A549 (cell line): ENCODE results near the gene POM121. TPM values are rescaled to one million over a fixed set of nuclear protein-coding genes. Genes with fewer than 3 reads are reported as not detected.
A peak's percentile ranks its signal among the peaks of the same experiment; 100 is the strongest.

Experiments
- ATAC-seq, 2 experiments: fragments of 200-7000 bp in 1 of 2; fragments of >200 bp in 1 of 2; cut with Nextera tagmentation in 1 of 2; cut with Tn5 transposase in 1 of 2; 3 replicates each; pipeline versions ENCODE4 v1.8.0 to v1.9.1; 2018 to 2020; ENCODE audit warnings: mild to moderate bottlenecking in 1 of 2, moderate library complexity in 1 of 2
- CTCF ChIA-PET: fragments of 300-600 bp; sonication (Branson Sonifier 250); formaldehyde crosslinking; extraction: SDS; loops from one replicate; lab custom pipeline; 2021; ENCODE audit warnings: antibody characterized with exemption, inconsistent platforms; lab: Yijun Ruan, JAX
- POLR2A ChIA-PET: fragments of 350-600 bp; formaldehyde crosslinking; extraction: SDS; loops from one replicate; lab custom pipeline; 2021; ENCODE audit warnings: antibody characterized with exemption, inconsistent platforms; lab: Yijun Ruan, JAX
- DNase-seq, 2 experiments: peaks; one replicate each; pipeline versions ENCODE4 v3.0.0 to v3.0.0-alpha.2; 2011 to 2016; ENCODE audit warnings: low read depth in 1 of 2, low spot score in 1 of 2
- FAIRE-seq: peaks from 2 replicates; lab custom pipeline; 2011; peaks lifted over from hg19 to GRCh38; lab: Jason Lieb, UNC
- H3K27ac ChIP-seq, 2 experiments: fragments of >200 bp; sonication (Bioruptor Twin); formaldehyde crosslinking; 3 replicates each; pipeline ENCODE4 v1.5.1; 2016 to 2017
- H3K4me1 ChIP-seq: fragments of >200 bp; sonication (Bioruptor Twin); formaldehyde crosslinking; 3 replicates; pipeline ENCODE4 v1.6.1; 2016
- H3K4me2 ChIP-seq: fragments of >200 bp; sonication (Bioruptor Twin); formaldehyde crosslinking; 3 replicates; pipeline ENCODE4 v1.6.1; 2016
- H3K4me3 ChIP-seq: fragments of >200 bp; sonication (Bioruptor Twin); formaldehyde crosslinking; 3 replicates; pipeline ENCODE4 v1.5.1; 2016
- H3K9me3 ChIP-seq: fragments of >200 bp; sonication (Bioruptor Twin); formaldehyde crosslinking; 3 replicates; pipeline ENCODE4 v1.6.1; 2016
- CBX8 ChIP-seq: fragments of 200-600 bp; sonication (generic); IDR thresholded peaks from 2 replicates; pipeline ENCODE4 v1.6.1; 2016
- EHF ChIP-seq: fragments of 250-450 bp; sonication (Bioruptor Pico); IDR thresholded peaks from 2 replicates; pipeline ENCODE4 v1.5.0; 2020; ENCODE audit warnings: mild to moderate bottlenecking
- ESRRA ChIP-seq: fragments of 150-350 bp; IDR thresholded peaks from 2 replicates; pipeline ENCODE4 v1.6.1; 2014; ENCODE audit warnings: mild to moderate bottlenecking, low read length, borderline replicate concordance
- GATA3 ChIP-seq: IDR thresholded peaks from 2 replicates; pipeline ENCODE4 v1.6.1; 2012; ENCODE audit warnings: borderline replicate concordance
- HDAC2 ChIP-seq: fragments of 200-600 bp; sonication (generic); IDR thresholded peaks from 2 replicates; pipeline ENCODE4 v1.6.1; 2016
- HOXA7 ChIP-seq: fragments of 250-450 bp; sonication (Bioruptor Pico); IDR thresholded peaks from 2 replicates; pipeline ENCODE4 v1.5.0; 2020; ENCODE audit warnings: mild to moderate bottlenecking, moderate library complexity
- KDM1A ChIP-seq: fragments of 200-600 bp; sonication (generic); IDR thresholded peaks from 2 replicates; pipeline ENCODE4 v1.6.1; 2016; ENCODE audit warnings: low read depth, mild to moderate bottlenecking
- KDM5A ChIP-seq: fragments of 200-600 bp; sonication (generic); IDR thresholded peaks from 2 replicates; pipeline ENCODE4 v1.6.1; 2016; ENCODE audit warnings: antibody characterized with exemption, mild to moderate bottlenecking
- MAZ ChIP-seq: fragments of 150-350 bp; IDR thresholded peaks from 2 replicates; pipeline ENCODE4 v1.6.1; 2014; ENCODE audit warnings: antibody characterized with exemption, low read depth, low read length, borderline replicate concordance
- MYC ChIP-seq: IDR thresholded peaks from 2 replicates; pipeline ENCODE4 v1.6.1; 2012; ENCODE audit warnings: mild to moderate bottlenecking, inconsistent platforms, low read length, improper control_type of control experiment, borderline replicate concordance
- NFE2L2 ChIP-seq: fragments of 150-350 bp; conservative IDR thresholded peaks from 2 replicates; pipeline ENCODE4 v1.6.1; 2014; ENCODE audit warnings: low read length
- NR3C1 ChIP-seq: fragments of >200 bp; sonication (Bioruptor Twin); formaldehyde crosslinking; IDR thresholded peaks from 3 replicates; pipeline ENCODE4 v1.6.1; 2017
- PHF8 ChIP-seq: fragments of 200-600 bp; sonication (generic); IDR thresholded peaks from 2 replicates; pipeline ENCODE4 v1.6.1; 2016; ENCODE audit warnings: low read depth, mild to moderate bottlenecking, antibody characterized with exemption, moderate library complexity, borderline replicate concordance
- POLR2A ChIP-seq: IDR thresholded peaks from 2 replicates; pipeline ENCODE4 v1.6.1; 2012; ENCODE audit warnings: mild to moderate bottlenecking, low read length
- POLR2AphosphoS2 ChIP-seq: conservative IDR thresholded peaks from 2 replicates; pipeline ENCODE4 v1.6.1; 2012; ENCODE audit warnings: low read length, improper control_type of control experiment, inconsistent platforms
- RAD21 ChIP-seq, 2 experiments: fragments of >200 bp in 1 of 2; sonication (Bioruptor Twin) in 1 of 2; formaldehyde crosslinking in 1 of 2; IDR thresholded peaks in 1 of 2; conservative IDR thresholded peaks in 1 of 2; 2 replicates in 1 of 2; 3 replicates in 1 of 2; pipeline ENCODE4 v1.6.1; 2012 to 2018; ENCODE audit warnings: inconsistent platforms in 1 of 2
- RCOR1 ChIP-seq: fragments of 150-350 bp; IDR thresholded peaks from 2 replicates; pipeline ENCODE4 v1.6.1; 2014; ENCODE audit warnings: antibody characterized with exemption, low read length, low read depth
- RNF2 ChIP-seq: fragments of 200-600 bp; sonication (generic); IDR thresholded peaks from 2 replicates; pipeline ENCODE4 v1.6.1; 2016; ENCODE audit warnings: low read depth, mild to moderate bottlenecking, antibody characterized with exemption, moderate library complexity, borderline replicate concordance
- SMC3 ChIP-seq: fragments of >200 bp; sonication (Bioruptor Twin); formaldehyde crosslinking; IDR thresholded peaks from 3 replicates; pipeline ENCODE4 v1.6.1; 2018; ENCODE audit warnings: inconsistent platforms
- SREBF2 ChIP-seq: fragments of 450-650 bp; IDR thresholded peaks from 2 replicates; pipeline ENCODE4 v1.6.1; 2014; ENCODE audit warnings: mild to moderate bottlenecking, moderate library complexity
- TFCP2L1 ChIP-seq: fragments of 250-450 bp; sonication (Bioruptor Pico); IDR thresholded peaks from 2 replicates; pipeline ENCODE4 v1.5.0; 2021; ENCODE audit warnings: mild to moderate bottlenecking
- ZC3H11A ChIP-seq: fragments of 450-650 bp; IDR thresholded peaks from 2 replicates; pipeline ENCODE4 v1.6.1; 2014; ENCODE audit warnings: antibody characterized with exemption, mild to moderate bottlenecking
- ZFP36 ChIP-seq: fragments of 450-650 bp; IDR thresholded peaks from 2 replicates; pipeline ENCODE4 v1.6.1; 2014; ENCODE audit warnings: borderline replicate concordance; ENCODE audit not compliant: partially characterized antibody
- ZSCAN20 ChIP-seq: fragments of 250-450 bp; sonication (Bioruptor Pico); IDR thresholded peaks from 2 replicates; pipeline ENCODE4 v1.8.0; 2022; ENCODE audit warnings: mild to moderate bottlenecking, moderate library complexity
- WGBS: methylation state at CpG from one replicate; pipeline ENCODE4 v1.1.6; 2017; ENCODE audit errors: missing lambda C conversion rate; 5-methylcytosine and 5-hydroxymethylcytosine counted together
- polyA minus RNA-seq: library from RNA; depleted of rRNA, polyadenylated mRNA; stranded (reverse); fragments of >200 nt; gene quantifications from 2 replicates; pipeline ENCODE4 v1.2.3, GENCODE V29; 2011; rRNA and poly(A)+ RNA removed
- polyA plus RNA-seq, 4 experiments: library from polyadenylated mRNA; depleted of rRNA in 3 of 4; stranded (reverse); fragments of >200 nt; fragmentation: RNase III in 1 of 4; extraction: RNeasy Plus Mini Kit Qiagen cat#74134 plus additional on column Dnase treatment in 1 of 4; gene quantifications; 2 replicates in 3 of 4; 3 replicates in 1 of 4; pipeline ENCODE4 v1.2.3, GENCODE V29; 2011 to 2017
- TF ChIP-seq, protein P1 (sequence below): fragments of 150-350 bp; IDR thresholded peaks from 2 replicates; pipeline ENCODE4 v1.6.1; 2014; ENCODE audit warnings: low read depth, mild to moderate bottlenecking, low read length
- TF ChIP-seq, protein P2 (sequence below): fragments of >200 bp; sonication (Bioruptor Twin); formaldehyde crosslinking; IDR thresholded peaks from 3 replicates; pipeline ENCODE4 v1.5.1; 2016
- TF ChIP-seq, protein P3 (sequence below): fragments of >200 bp; sonication (Bioruptor Twin); formaldehyde crosslinking; IDR thresholded peaks from 3 replicates; pipeline ENCODE4 v1.6.1; 2016
- TF ChIP-seq, protein P4 (sequence below): fragments of 250-450 bp; sonication (Bioruptor Pico); IDR thresholded peaks from 2 replicates; pipeline ENCODE4 v1.5.0; 2020; ENCODE audit warnings: low read depth, mild to moderate bottlenecking, moderate library complexity
- TF ChIP-seq, protein P5 (sequence below): fragments of >200 bp; sonication (Bioruptor Twin); formaldehyde crosslinking; IDR thresholded peaks from 2 replicates; pipeline ENCODE4 v1.6.1; 2016
- TF ChIP-seq, protein P6 (sequence below): IDR thresholded peaks from 2 replicates; pipeline ENCODE4 v1.6.1; 2012
- TF ChIP-seq, protein P7 (sequence below): IDR thresholded peaks from 2 replicates; pipeline ENCODE4 v1.6.1; 2012

The POM121 gene
- polyA plus RNA-seq (2011; rRNA removed) (5.9 and 9.1 TPM in 2 replicates), polyA plus RNA-seq (2017; fragmentation: RNase III; extraction: RNeasy Plus Mini Kit Qiagen cat#74134 plus additional on column Dnase treatment) (23.0 to 23.2 TPM (median 23.2 TPM) in 3 replicates), polyA minus RNA-seq (11.3 TPM in 2 replicates)
- 11.4 and 16.0 TPM in 2 replicates for polyA plus RNA-seq (2012; cell fraction: cytosol; rRNA removed)
- 30.5 and 37.4 TPM in 2 replicates for polyA plus RNA-seq (2012; cell fraction: nucleus; rRNA removed)

DNA sequence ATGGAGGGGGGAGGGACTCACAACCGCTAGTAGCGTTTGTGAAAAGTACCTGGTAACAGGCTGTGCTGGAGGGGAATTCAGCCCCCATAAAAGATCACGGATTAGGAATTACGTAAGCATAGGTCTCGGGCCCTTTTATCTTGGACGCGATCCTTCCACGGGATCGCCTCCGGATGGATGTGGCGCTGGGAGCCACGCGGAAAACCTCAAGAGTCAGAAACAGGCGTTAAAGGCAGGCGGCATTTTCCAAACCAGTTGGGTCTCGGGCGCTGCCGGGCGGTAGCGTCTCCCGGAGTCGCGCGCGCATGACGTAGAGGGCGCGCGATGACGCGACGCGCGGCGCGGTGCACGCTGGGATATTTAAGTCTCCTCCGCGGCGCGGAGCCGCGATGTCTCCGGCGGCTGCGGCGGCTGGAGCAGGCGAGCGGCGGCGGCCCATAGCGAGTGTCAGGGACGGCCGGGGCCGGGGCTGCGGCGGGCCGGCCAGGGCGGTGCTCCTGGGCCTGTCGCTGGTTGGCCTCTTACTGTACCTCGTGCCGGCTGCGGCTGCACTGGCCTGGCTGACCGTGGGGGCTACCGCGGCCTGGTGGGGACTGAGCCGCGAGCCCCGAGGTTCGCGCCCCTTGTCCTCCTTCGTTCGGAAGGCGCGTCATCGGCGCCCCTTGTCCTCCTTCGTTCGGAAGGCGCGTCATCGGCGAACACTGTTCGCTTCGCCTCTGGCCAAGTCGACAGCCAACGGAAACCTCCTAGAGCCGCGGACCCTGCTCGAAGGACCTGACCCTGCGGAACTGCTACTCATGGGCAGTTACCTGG is at the start of gene POM121:
TSS of gene POM121 (plus strand) at position 363 of the 813 bp plus-strand sequence. CDS start at position 390, 27 bp downstream.
- FAIRE-seq: no peak
- H3K9me3 ChIP-seq: no peaks in the 10 kb centered on the region
- WGBS: 1% methylated on average over 25 of the region's 91 CpGs
- ChIA-PET POLR2A (no interaction called here), CTCF (no interaction called here)
- H3K4me3 ChIP-seq: peak within 1 kb of the TSS; percentile 64
- peaks cover 13% of the 10 kb centered on the region; the same call in 2 of the 3 replicates for H3K4me1 ChIP-seq
- peak; percentile 83 to 89 for ATAC-seq
- DNase-seq: peak; percentile 83 to 92
- H3K27ac ChIP-seq: peak within 1 kb of the TSS; percentile 85 to 94
- peak within 1 kb of the TSS; percentile 83 for H3K4me2 ChIP-seq
- TF ChIP-seq POLR2AphosphoS2: peak; percentile 81; the same call in 1 of the 2 replicates
- TF ChIP-seq, protein P1, sequence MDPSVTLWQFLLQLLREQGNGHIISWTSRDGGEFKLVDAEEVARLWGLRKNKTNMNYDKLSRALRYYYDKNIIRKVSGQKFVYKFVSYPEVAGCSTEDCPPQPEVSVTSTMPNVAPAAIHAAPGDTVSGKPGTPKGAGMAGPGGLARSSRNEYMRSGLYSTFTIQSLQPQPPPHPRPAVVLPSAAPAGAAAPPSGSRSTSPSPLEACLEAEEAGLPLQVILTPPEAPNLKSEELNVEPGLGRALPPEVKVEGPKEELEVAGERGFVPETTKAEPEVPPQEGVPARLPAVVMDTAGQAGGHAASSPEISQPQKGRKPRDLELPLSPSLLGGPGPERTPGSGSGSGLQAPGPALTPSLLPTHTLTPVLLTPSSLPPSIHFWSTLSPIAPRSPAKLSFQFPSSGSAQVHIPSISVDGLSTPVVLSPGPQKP: no peak
- TF ChIP-seq EHF: no peak
- no peak for TF ChIP-seq KDM1A
- TF ChIP-seq, protein P2, sequence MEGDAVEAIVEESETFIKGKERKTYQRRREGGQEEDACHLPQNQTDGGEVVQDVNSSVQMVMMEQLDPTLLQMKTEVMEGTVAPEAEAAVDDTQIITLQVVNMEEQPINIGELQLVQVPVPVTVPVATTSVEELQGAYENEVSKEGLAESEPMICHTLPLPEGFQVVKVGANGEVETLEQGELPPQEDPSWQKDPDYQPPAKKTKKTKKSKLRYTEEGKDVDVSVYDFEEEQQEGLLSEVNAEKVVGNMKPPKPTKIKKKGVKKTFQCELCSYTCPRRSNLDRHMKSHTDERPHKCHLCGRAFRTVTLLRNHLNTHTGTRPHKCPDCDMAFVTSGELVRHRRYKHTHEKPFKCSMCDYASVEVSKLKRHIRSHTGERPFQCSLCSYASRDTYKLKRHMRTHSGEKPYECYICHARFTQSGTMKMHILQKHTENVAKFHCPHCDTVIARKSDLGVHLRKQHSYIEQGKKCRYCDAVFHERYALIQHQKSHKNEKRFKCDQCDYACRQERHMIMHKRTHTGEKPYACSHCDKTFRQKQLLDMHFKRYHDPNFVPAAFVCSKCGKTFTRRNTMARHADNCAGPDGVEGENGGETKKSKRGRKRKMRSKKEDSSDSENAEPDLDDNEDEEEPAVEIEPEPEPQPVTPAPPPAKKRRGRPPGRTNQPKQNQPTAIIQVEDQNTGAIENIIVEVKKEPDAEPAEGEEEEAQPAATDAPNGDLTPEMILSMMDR: no peak
- TF ChIP-seq SREBF2: no peak
- no peak for TF ChIP-seq TFCP2L1 (CRISPR knock-in tag)
- no peak for TF ChIP-seq RCOR1
- no peak for TF ChIP-seq ESRRA
- peak; percentile 87 for TF ChIP-seq KDM5A
- peak; percentile 76 for TF ChIP-seq POLR2A
- TF ChIP-seq ZFP36: no peak
- TF ChIP-seq, protein P3, sequence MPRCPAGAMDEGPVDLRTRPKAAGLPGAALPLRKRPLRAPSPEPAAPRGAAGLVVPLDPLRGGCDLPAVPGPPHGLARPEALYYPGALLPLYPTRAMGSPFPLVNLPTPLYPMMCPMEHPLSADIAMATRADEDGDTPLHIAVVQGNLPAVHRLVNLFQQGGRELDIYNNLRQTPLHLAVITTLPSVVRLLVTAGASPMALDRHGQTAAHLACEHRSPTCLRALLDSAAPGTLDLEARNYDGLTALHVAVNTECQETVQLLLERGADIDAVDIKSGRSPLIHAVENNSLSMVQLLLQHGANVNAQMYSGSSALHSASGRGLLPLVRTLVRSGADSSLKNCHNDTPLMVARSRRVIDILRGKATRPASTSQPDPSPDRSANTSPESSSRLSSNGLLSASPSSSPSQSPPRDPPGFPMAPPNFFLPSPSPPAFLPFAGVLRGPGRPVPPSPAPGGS: peak; percentile 53; the same call in 1 of the 3 replicates
- TF ChIP-seq, protein P4, sequence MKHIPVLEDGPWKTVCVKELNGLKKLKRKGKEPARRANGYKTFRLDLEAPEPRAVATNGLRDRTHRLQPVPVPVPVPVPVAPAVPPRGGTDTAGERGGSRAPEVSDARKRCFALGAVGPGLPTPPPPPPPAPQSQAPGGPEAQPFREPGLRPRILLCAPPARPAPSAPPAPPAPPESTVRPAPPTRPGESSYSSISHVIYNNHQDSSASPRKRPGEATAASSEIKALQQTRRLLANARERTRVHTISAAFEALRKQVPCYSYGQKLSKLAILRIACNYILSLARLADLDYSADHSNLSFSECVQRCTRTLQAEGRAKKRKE: no peak
- TF ChIP-seq ZSCAN20 (CRISPR knock-in tag): no peak
- TF ChIP-seq RAD21 (conservative IDR thresholded peaks at IDR 0.05 in 1 of 2, IDR thresholded peaks at IDR 0.05 in 1 of 2): no peak
- TF ChIP-seq, protein P5, sequence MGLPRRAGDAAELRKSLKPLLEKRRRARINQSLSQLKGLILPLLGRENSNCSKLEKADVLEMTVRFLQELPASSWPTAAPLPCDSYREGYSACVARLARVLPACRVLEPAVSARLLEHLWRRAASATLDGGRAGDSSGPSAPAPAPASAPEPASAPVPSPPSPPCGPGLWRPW: no peak
- no peak; the same call in 1 of the 2 replicates for TF ChIP-seq NFE2L2
- no peak for TF ChIP-seq HOXA7 (CRISPR knock-in tag)
- peak; percentile 82 for TF ChIP-seq PHF8
- 0 out of 2 replicates have a peak, but pooled peaks have one; percentile 30 for TF ChIP-seq MYC
- no peak for TF ChIP-seq ZC3H11A
- no peak for TF ChIP-seq SMC3
- TF ChIP-seq HDAC2: no peak
- TF ChIP-seq NR3C1: no peak
- TF ChIP-seq MAZ: no peak
- TF ChIP-seq GATA3: peak; percentile 36; the same call in 1 of the 2 replicates
- TF ChIP-seq, protein P6, sequence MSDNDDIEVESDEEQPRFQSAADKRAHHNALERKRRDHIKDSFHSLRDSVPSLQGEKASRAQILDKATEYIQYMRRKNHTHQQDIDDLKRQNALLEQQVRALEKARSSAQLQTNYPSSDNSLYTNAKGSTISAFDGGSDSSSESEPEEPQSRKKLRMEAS: peak; percentile 68
- TF ChIP-seq, protein P7, sequence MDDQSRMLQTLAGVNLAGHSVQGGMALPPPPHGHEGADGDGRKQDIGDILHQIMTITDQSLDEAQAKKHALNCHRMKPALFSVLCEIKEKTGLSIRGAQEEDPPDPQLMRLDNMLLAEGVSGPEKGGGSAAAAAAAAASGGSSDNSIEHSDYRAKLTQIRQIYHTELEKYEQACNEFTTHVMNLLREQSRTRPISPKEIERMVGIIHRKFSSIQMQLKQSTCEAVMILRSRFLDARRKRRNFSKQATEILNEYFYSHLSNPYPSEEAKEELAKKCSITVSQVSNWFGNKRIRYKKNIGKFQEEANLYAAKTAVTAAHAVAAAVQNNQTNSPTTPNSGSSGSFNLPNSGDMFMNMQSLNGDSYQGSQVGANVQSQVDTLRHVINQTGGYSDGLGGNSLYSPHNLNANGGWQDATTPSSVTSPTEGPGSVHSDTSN: no peak
- TF ChIP-seq RNF2: no peak
- TF ChIP-seq CBX8: no peak
